Activated gamma-delta T cell treated with anti-CD3 and anti-CD28 coated beads, Interleukin-2, amount 50 U/mL, for 16 hours (primary cell): ENCODE results near the gene CLCN1.

ENCODE experiments used
- DNase-seq: peaks from one replicate; pipeline ENCODE4 v3.0.0-alpha.2; 2020; ENCODE audit warnings: low read depth

CLCN1 gene

DNA sequence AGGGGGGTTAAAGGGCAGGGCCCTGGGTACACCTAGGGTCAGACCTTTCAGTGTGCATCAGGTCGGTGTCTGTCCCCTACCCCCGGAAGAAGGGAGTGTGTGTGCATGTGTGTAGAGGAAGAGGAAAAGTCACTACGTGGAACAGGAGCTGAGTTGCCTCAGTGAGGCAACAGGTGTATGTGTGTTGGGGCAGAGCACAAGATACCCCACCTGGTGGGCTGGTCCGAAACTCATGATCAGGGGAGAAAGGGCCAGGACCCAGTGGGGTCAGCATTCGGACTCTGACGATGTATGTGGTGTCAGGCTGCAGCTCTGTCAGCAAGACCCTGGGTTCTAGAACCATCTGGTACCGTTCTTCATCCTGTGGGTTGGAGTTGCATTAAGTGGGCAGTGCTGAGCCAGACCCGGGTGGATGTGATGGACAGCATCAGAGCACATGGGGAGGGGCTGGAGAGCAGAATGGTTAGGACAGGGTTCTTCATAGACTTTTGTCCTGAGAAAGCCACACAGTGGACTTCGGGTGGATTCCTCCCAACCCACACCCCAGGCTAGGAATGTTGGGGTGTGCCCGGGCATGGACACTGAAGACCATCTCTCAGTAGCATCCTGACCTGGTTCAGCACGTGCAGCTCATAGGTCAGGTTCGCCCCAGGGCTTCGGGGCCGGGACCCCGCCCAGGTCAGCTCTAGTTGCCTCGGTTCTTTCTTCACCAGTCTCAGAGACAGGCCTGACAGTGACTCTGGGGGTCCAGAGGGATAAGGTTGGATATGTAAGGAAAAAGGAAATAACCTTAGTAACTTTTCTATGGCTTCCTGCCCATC is 82.0 kb downstream of the CLCN1 start:
- no peak for DNase-seq

DNA sequence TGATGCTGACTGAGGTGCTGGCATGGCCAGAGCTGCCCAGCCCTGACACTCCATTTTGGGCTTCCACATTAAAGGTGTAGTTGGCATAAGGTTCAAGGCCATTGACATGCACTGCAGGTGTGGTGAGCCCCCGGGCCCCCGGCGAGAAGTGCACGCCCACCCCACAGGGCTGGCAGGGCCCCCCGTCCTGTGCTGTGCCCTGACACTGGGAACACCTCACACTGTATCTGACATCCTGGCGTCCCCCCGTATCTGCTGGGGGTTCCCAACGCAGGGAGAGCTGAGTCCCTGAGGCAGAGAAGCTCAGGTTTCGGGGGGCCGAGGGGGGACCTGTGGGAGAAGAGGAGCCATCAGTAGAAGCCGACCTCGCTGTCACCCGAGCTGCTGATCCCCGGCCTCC is 82.7 kb downstream of the CLCN1 start:
- DNase-seq: no peak

DNA sequence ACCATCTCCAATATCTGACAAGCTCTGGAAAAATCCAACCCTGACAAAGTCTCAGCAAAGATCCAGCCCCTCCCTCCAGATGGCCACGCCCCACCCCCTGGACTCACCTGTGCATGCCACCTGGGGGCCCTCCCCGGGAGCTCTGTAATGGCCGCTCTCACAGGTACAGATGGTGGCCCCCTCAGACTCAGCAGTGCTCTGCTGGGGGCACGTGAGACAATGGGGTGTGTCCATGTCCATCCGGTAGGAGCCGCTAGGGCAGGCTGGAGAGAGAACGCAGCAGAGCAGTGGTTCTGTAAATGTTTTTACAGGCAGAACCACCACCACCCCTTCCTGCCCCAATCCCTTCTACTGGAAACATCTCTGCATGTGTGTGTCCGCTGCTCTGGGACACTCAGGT is 83.2 kb downstream of the CLCN1 start:
- no peak for DNase-seq

DNA sequence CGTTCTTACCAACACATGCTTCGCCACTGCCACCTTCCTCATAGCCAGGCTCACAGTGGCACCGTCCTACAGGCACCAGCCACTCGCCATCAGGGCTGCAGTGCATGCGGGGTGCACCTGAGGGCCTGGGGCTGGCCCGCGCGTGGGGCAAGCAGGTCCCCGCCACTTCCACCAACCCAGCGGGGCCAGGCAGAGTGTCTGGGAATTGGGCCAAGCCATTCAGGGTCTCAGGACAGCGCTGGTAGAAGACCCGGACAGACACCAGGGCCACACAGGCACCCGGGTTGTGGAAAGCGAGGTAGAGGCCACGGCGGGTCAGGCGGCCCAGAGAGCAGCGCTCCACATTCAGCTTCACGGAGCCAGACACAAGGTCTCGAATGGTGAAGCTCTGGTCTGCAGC is 83.7 kb downstream of the CLCN1 start:
- DNase-seq: no peak

DNA sequence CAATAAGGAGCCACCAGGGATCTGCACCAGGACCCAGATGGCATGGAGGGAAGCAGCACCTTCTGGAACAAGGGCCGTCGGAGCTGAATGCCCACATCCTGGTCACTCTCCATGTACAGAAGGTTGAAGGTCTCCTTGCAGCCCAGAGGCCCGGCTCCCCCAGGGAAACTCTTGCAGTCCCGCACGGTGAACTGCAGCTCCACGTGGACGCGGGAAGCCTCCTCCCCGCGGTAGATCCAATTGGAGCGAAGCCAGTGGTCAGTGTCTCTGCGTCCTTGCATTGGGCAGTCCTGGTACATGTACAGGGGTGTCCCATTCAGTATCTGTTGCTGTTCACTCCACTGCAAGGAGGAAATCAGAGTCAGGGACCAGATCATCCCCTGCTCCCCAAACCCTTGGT is 85.4 kb downstream of the CLCN1 start:
- no peak for DNase-seq
